ENCODE results near the gene MRGPRE.

GRCh38 chr11:3194016-3194816, 38.0 kb downstream of the MRGPRE start:
- no peak for TF ChIP-seq CTCF (IDR thresholded peaks at IDR 0.05)
- no peak for TF ChIP-seq EZH2 (IDR thresholded peaks at IDR 0.05; ENCODE audit: borderline replicate concordance, insufficient read depth, low read depth, low read length, poor library complexity, severe bottlenecking)

Measured in B cell (primary cell).